Activated naive CD8-positive, alpha-beta T cell treated with anti-CD3 and anti-CD28 coated beads, Interleukin-2, amount 50 U/mL, for 24 hours (primary cell): ENCODE results near the gene IRAK1.

ENCODE experiments used
- ATAC-seq: fragments of 150-1000 bp; cut with Tn5 transposase; one replicate; pipeline ENCODE4 v1.10.0; 2021
- DNase-seq: peaks from one replicate; pipeline ENCODE4 v3.0.0; 2021
- H3K27ac Mint-ChIP-seq: one replicate; pipeline ENCODE4 v1.8.0; 2021; ENCODE audit warnings: mild to moderate bottlenecking, mixed read lengths
- H3K27me3 Mint-ChIP-seq: one replicate; pipeline ENCODE4 v1.8.0; 2021; ENCODE audit warnings: mixed read lengths
- H3K36me3 Mint-ChIP-seq: one replicate; pipeline ENCODE4 v1.8.0; 2021; ENCODE audit warnings: low read depth, mixed read lengths
- H3K4me1 Mint-ChIP-seq: one replicate; pipeline ENCODE4 v1.8.0; 2021; ENCODE audit warnings: mixed read lengths
- H3K4me3 Mint-ChIP-seq: one replicate; pipeline ENCODE4 v1.8.0; 2021; ENCODE audit warnings: mild to moderate bottlenecking, moderate library complexity, mixed read lengths
- H3K9me3 Mint-ChIP-seq: one replicate; pipeline ENCODE4 v1.8.0; 2021; ENCODE audit warnings: mixed read lengths

IRAK1 gene

DNA sequence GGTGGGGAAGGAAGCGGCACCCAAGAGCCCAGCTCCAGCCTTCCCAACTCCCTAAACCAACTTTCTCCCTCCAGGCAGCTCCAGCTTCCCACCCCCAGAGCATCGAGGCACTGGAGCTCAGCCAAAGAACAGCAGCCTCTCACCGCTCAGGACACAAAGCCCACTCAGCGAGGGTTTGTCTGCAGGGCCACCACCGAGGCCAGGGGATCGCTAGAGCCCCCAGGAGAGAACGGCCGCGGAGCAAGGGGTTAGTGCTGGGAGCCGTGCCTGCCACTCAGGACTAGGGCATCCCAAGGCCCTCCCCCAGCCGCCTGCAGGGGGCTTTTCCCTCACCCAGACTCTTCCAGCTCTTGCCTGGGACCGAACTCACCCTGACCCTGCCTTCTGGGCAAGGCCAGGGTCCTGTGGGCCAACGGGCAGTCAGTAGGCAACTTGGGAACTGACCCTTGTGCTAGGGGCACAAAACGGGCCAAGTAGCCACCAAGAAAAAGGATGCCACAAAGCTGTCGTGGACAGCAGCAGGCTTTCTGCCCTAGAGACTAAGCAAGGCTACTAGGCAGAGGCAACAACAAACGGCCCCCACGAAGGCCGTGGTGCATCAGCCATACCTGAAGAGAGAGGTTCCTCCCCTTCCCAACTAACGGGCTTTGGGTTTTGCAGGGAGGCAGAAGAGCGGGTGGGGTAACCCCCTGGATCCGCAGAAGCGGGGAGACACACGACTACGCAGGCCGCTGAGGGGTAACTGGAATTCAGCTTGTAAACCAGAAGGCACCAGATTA is 50.4 kb downstream of the IRAK1 start:
- no peak for DNase-seq
- Mint-ChIP-seq H3K27ac (peak overlapping the region; percentile 56), H3K9me3 (no peaks in the 10 kb centered on the region), H3K36me3 (peaks cover 21% of the 10 kb centered on the region), H3K4me1 (peaks cover 46% of the 10 kb centered on the region), H3K27me3 (no peaks in the 10 kb centered on the region), H3K4me3 (peak overlapping the region; percentile 99)
- no peak for ATAC-seq

DNA sequence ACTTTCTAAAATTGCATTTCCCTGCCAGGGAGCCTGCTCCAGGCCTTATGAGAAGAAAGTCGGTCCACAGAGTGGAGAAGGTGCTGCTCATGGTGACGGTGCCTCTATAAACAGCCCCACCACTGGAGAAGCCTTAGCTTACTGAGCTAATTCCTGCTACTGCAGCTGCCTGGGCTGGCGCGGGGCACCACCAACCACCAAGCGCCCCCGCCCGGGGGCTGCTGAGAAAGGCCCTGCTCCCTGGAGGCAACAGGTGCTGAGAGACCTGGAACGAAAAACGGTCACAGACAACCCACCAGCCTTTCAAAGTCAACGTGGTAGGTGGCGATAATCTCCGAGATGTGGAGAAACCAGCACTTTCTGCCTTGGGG is 51.0 kb downstream of the IRAK1 start:
- no peak overlapping the region for H3K27ac Mint-ChIP-seq
- no peak for ATAC-seq
- H3K36me3 Mint-ChIP-seq, result peaks cover 21% of the 10 kb centered on the region
- peak overlapping the region; percentile 99 for H3K4me3 Mint-ChIP-seq
- no peaks in the 10 kb centered on the region for H3K27me3 Mint-ChIP-seq
- no peak for DNase-seq
- peaks cover 41% of the 10 kb centered on the region for H3K4me1 Mint-ChIP-seq
- H3K9me3 Mint-ChIP-seq, result no peaks in the 10 kb centered on the region

DNA sequence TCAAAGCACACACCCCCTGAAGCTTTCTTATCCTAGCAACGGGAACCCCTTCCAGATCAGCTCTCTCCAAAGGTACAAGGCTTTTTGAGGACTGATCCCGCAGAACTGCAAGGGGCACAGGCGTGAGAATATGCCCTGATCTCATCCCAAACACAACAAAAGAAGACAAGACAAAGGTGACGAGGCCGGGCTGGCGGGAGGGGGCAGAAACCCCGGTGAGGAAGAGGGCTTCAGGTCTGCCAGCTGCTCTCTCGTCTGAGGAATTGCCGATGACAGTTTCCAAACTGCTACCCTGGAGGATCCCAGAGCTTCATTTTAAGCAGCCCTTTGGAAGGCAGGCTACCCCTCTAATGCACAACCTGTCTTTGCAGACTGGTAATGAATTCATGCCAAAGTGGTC is 51.4 kb downstream of the IRAK1 start:
- peaks cover 36% of the 10 kb centered on the region for H3K4me1 Mint-ChIP-seq
- peaks cover 21% of the 10 kb centered on the region for H3K36me3 Mint-ChIP-seq
- ATAC-seq (no peak), DNase-seq (no peak)
- peak overlapping the region; percentile 94 for H3K27ac Mint-ChIP-seq
- H3K4me3 Mint-ChIP-seq, result peak overlapping the region; percentile 99
- H3K9me3 Mint-ChIP-seq, result no peaks in the 10 kb centered on the region
- no peaks in the 10 kb centered on the region for H3K27me3 Mint-ChIP-seq

DNA sequence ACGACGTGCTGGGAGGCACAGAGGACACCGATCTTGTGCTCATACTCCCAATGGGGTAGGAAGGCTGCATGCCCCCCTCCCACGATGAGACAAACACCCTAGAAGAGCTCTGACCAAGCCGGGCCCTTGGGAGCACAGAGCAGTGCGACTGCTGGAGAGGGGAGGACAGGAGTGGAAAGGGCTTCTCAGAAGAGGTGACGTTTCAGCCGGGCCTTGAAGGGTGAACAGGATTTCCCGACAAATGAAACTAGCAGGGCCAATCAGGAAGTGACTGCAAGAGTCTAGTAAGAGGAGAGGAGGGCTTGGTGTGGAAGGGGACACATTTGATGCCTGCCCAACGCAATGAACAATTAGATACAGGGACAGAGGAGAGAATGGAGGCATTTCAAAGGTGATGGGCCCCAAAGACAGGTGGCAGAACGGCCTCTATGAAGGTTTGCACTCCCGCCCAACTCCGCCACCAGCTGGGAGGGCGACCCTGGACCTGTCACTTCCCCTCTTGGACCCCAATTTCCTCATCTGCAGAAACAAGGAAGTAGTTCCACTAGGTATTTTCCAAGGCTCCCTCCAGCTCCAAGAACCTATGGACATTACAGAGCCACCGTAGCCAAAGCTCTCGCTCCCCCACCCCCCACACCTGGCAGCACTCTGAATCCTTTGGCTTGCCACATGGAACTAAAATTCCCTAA is 52.0 kb downstream of the IRAK1 start:
- H3K27ac Mint-ChIP-seq, result peak overlapping the region; percentile 94
- ATAC-seq (peak; percentile 17), DNase-seq (no peak)
- peaks cover 33% of the 10 kb centered on the region for H3K4me1 Mint-ChIP-seq
- H3K36me3 Mint-ChIP-seq, result peaks cover 21% of the 10 kb centered on the region
- H3K27me3 Mint-ChIP-seq, result no peaks in the 10 kb centered on the region
- H3K9me3 Mint-ChIP-seq, result no peaks in the 10 kb centered on the region
- H3K4me3 Mint-ChIP-seq, result peak overlapping the region; percentile 99

DNA sequence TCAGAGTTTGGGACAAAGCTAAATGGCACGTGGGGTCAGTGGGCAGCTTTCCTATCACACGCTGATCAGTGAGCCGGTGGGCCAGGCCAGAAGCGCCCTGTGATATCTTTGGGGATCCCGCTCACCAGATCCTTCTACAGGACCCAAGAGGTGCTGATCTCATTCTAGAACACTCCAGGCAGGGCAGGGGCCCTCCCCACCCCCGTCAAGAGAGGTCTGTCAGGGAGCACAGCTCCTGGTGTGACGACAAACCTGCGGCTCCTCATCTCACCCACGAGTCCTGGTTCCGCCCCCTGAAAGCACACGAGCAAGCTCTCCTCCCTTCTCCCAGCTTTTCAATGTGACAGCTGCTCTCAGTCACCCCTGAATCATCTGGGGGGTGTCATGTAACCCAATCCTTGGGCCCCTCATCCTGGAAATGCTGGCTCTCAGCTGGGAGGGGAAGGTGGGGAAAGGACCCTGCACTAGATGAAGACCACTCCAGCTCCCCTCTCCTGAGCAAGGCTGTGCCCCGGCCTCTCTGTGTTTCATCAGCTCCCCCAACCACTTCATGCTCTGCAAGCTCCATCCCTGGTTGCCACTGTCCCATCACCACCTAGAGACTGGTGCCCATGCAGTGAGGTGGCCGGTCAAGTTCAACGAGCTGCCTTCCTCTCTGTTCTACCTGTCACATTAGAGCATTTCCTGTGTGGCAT is 52.7 kb downstream of the IRAK1 start:
- Mint-ChIP-seq H3K4me1 (peaks cover 33% of the 10 kb centered on the region), H3K27ac (peak overlapping the region; percentile 94)
- ATAC-seq, result peak; percentile 45

DNA sequence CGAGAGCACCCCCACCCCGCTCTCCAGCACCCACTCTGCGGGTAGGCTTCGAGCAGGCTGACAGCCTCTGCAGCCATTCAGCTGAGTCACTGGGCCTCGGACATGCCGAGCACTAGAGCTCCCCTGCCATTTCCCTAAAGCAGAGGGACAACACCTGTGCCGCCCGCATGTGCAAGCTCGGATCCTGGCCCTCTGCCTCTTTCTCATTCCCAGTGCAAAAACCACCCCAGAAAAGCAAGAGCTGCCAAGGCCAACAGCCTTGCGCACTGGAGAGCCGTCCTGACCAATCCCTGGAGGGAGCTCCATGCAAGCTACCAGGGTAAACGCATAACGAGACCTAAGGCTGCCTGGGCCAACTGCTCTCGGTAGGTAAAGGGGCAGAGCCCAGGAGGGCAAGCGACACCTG is 53.4 kb downstream of the IRAK1 start:
- ATAC-seq, result no peak
- Mint-ChIP-seq H3K4me1 (peaks cover 33% of the 10 kb centered on the region), H3K27me3 (no peaks in the 10 kb centered on the region)

More for the DNA sequence above, 52.7 kb downstream of the IRAK1 start:
- peak; percentile 60 for DNase-seq
- H3K36me3 Mint-ChIP-seq, result peaks cover 21% of the 10 kb centered on the region
- H3K4me3 Mint-ChIP-seq, result peak overlapping the region; percentile 99
- no peaks in the 10 kb centered on the region for H3K9me3 Mint-ChIP-seq
- H3K27me3 Mint-ChIP-seq, result no peaks in the 10 kb centered on the region

DNA sequence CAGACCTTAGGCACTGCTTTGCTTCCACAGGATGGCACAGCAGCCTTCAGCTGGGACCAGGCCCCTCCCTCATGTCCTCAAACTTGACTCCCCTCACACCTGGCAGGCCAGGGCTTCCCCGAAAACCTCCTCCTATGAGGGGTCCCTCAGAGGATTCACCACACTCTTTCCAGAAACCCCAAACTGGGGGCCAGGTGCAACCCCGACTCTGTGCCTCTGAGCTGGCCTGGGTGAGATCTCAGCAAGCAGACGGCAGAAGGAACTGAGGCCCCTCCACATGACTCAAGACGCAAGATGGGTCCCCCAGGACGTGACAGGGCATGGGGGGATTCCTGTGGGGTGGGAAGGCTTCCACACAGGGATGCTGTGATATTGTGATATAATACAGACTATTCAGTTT is 54.3 kb downstream of the IRAK1 start:
- Mint-ChIP-seq H3K27ac (peak overlapping the region; percentile 94), H3K4me1 (peaks cover 33% of the 10 kb centered on the region), H3K36me3 (peaks cover 26% of the 10 kb centered on the region), H3K4me3 (no peak overlapping the region), H3K9me3 (no peaks in the 10 kb centered on the region), H3K27me3 (no peaks in the 10 kb centered on the region)
- ATAC-seq, result no peak
- no peak for DNase-seq

More for the DNA sequence above, 53.4 kb downstream of the IRAK1 start:
- H3K4me3 Mint-ChIP-seq, result peak overlapping the region; percentile 99
- H3K36me3 Mint-ChIP-seq, result peaks cover 19% of the 10 kb centered on the region
- H3K27ac Mint-ChIP-seq, result peak overlapping the region; percentile 94
- DNase-seq, result no peak
- H3K9me3 Mint-ChIP-seq, result no peaks in the 10 kb centered on the region

DNA sequence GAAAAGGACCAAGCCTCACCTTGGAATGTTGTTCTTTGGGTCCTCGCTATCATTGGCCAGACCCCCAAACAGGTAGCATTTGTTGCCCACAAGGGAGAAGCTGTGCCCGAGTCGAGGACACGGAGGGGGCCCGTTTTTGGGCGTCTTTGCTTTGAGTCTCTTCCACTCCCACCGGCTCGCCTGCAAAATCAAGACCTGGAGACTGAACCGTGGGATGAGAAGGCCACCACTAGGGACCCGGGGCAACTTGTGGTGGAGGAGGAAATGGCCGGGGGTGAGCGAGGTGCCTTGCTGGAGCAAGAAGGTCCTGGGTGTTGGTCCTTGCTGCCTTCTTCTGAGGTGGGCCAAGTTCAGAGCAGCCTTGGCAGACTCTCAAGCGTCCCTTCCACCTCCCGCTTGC is 55.6 kb downstream of the IRAK1 start:
- H3K36me3 Mint-ChIP-seq, result peaks cover 24% of the 10 kb centered on the region
- ATAC-seq (no peak), DNase-seq (no peak)
- H3K4me3 Mint-ChIP-seq, result no peak overlapping the region
- H3K27me3 Mint-ChIP-seq, result no peaks in the 10 kb centered on the region
- no peak overlapping the region for H3K27ac Mint-ChIP-seq
- no peaks in the 10 kb centered on the region for H3K9me3 Mint-ChIP-seq
- H3K4me1 Mint-ChIP-seq, result peaks cover 33% of the 10 kb centered on the region

DNA sequence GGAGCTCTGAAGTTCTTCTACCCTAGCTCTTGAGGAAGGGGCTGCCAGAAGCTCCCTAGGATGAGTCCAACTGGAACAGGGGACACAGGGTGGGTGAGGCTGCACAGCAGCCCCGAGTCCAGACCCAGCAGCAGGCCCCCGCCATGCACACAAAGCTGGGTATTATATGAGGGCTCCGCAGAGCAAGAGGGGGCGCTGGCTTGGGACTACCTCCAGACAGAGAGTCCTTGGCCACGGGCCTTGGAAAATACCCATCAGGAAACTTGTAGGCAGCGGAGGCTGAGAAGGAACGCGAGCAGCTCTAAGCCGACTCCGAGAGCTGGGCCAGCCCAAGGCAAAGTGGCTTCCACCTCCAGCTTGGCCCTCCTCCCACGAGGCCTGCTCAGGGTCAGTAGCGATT is 56.2 kb downstream of the IRAK1 start:
- Mint-ChIP-seq H3K4me3 (no peak overlapping the region), H3K9me3 (no peaks in the 10 kb centered on the region), H3K27me3 (no peaks in the 10 kb centered on the region), H3K4me1 (peaks cover 33% of the 10 kb centered on the region), H3K36me3 (peaks cover 24% of the 10 kb centered on the region), H3K27ac (no peak overlapping the region)
- DNase-seq, result no peak
- ATAC-seq, result no peak

DNA sequence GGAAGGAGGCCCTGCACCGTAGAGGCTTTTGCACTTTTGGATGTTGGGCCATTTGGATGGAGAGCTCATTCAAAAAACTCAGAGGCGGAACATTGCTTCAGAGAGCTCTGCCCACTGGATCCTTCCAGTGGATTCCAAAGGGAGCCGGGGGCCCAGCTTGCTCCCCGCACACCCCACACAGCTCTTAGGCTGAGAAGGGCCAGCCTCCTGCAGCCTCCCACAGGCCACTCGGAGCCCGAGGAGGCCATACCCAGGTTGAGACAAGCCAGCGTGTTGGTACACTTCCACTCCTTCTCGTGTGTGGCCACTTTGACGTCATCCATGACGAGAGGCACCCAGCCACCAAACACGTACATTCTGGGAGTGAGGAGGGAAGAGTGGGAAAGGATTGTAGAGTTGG is 58.4 kb downstream of the IRAK1 start:
- ATAC-seq, result no peak
- DNase-seq, result no peak
- Mint-ChIP-seq H3K4me1 (peaks cover 14% of the 10 kb centered on the region), H3K27ac (no peak overlapping the region), H3K9me3 (no peaks in the 10 kb centered on the region), H3K4me3 (no peak overlapping the region), H3K36me3 (peaks cover 9% of the 10 kb centered on the region), H3K27me3 (no peaks in the 10 kb centered on the region)

DNA sequence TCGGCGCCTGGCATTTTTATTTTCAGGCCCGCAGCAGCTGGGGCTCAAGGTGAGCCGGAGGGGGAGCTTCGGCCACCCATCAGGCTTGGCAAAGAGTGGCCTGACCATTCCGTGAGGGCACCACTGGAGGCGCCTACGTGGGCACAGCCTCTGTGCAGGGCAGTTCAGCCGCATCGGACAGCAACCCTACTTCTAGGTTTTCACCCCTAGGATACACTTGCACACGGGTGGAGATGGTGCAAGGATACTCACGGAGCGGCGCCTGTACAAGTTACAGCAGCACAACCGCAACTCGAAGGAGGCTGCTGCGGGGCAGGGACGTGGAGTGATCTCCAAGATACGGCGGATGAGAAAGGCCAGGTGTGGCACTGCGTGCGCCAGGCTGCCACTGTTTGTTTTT is 58.9 kb downstream of the IRAK1 start:
- no peaks in the 10 kb centered on the region for H3K27me3 Mint-ChIP-seq
- H3K9me3 Mint-ChIP-seq, result no peaks in the 10 kb centered on the region
- peaks cover 12% of the 10 kb centered on the region for H3K36me3 Mint-ChIP-seq
- no peak for ATAC-seq
- H3K4me1 Mint-ChIP-seq, result peaks cover 10% of the 10 kb centered on the region
- DNase-seq, result no peak
- no peak overlapping the region for H3K4me3 Mint-ChIP-seq
- H3K27ac Mint-ChIP-seq, result no peak overlapping the region
